ENCODE results near the gene CEMP1.

CEMP1 gene

DNA sequence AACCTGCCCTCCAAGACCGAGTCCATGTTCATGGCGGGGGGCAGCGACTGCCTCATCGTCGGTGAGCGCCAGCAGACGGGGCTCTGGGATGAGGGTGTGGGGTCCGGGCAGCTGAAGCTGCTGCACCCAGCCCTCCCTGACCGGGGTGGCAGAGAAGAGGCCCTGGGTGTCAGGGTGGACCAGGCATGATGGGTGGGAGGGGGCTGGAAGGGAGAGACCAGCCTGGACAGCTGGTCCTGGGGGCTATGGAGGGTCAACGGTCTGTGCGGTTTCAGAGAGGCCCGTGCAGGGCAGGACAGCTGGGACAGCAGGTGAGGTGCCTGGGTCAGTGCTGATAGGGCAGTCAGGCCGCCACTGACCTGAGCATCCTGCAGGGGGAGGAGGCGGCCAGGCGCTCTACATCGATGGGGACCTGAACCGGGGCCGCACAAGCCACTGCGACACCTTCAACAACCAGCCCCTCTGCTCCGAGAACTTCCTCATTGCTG lies 30.7 kb downstream of the CEMP1 start:
- no peak for DNase-seq

DNA sequence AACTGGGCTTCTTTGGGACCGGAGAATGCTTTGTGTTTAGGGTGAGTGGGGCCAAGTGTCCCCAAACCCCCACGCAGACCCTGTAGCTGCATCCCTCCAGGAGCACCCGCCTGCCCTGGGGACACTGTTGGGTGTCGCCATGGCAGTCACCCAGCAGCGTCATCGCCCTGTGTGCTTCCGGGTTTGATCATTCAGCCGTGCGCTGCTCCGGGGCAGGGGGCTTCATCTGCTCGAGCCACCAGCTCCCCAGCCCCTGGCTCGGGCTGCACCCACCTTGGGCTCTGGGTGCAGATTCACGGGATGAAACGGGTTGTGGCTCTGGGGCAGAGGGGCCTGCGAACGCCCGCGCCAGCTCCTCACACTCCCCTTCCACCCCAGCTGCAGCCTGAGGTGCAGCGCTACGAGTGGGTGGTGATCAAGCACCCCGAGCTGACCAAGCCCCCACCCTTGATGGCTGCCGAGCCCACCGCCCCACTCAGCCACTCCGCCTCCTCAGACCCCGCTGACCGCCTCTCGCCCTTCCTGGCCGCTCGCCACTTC lies 31.2 kb downstream of the CEMP1 start:
- DNase-seq, result no peak

DNA sequence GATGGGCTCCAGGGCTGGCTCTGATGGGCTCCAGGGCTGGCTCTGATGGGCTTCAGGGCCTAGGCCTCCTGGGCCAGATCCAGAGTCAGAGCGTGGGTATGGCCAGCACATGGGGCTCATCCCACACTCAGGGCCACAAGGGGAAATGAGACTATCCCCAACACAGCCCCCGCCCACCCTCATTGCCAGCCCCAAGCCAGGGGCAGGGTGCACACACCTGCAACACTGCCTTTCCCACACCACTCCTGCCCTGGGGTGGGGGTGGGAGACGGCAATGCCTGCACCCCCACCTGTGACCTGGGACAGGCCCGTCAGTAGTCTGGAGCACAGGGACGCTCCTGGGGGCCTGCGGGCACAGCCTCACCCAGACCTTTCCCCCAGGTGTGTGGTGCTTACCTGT lies 31.8 kb downstream of the CEMP1 start:
- no peak for DNase-seq

DNA sequence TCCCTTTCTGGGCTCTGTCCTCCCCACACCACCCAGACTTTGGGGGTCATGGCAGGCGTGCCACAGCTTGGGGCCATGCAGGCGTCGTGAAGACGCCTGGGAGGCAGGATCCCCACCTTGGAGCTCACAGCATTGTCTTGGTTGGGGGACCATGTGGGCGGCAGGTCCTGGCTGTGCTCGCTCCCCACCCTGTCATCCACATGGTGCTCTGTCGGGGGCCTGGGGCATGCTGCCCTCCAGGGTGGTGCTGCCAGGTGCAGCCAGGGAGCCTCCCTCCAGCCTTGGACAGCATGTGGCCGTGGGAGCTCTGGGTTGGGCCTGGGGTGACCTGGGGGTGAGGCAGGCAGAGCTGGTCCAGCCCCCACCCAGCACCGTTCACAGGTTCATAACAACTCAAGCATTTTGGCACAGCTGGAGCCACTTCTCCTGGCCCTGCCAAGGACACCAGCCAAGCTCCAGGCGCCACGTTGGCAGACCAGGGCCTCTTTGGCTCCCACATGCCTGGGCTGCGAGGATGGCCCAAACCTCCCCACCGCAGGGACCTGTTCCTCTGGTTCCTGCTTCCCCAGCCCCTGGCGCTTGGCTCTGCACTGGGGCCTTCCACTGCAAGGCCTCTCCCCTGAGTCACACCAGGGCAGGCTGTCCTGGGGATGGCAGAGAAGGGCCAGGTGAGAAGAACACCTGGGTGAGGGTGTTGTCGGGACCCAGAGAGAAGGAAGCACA lies 32.5 kb downstream of the CEMP1 start:
- DNase-seq, result no peak

DNA sequence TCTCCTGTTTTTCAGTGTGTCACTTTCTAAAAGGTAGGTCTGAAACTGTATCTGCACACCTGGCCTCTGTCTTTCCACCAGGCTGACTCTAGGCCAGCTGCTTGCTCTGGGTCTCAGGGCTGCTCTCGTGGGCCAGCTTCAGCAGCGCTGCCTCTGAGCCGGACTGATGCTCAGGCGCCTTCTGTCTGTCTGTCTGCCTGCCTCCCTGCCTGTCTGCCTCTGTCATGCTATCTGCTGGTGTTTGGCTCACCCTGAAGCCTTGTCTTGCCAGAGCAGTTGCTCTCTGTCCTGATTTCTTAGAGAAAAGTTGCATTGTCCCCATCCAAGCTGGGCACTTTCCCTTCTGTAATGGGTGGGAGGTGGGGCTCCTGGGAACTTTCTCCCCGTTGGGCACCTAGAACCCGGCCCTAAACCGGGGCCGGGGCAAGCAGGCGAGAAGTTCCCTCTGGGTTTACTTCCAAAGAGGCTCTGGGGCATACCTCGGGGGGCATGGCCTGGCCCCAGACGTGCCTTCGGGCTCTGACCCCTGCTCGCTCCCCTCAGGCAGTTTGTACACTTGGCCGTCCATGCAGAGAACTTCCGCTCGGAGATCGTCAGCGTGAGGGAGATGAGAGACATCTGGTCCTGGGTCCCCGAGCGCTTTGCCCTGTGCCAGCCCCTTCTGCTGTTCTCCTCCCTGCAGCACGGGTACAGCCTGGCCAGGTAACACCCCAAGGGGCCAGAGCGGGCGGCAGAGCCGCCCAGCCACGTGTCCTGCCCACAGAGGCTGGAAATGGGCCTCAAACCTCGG lies 33.3 kb downstream of the CEMP1 start:
- no peak for DNase-seq

DNA sequence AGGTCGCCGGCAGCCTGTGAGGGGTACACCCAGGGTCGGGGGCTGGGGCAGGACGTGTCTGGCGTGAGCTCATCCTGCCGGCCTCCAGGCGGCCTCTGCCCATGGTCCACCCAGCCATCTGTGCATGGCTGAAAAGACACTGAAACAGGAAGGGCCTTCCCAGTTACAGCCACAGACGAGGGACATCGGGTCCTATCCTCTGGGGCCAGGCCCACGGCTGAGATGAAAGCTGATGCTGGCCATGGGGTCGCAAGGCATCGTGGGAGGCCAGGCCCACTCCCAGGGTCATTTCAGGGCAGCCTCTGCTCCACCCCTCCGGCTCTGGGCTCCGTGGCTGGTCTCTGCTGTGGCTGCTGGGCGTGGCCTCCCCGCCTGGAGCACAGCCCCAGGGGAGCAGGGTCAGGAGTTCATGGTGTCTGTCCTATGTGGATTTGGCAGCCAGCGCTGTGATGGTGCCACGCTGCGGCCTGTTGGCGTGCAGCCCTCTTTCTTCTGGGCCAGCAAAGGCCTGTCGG lies 34.0 kb downstream of the CEMP1 start:
- no peak for DNase-seq

DNA sequence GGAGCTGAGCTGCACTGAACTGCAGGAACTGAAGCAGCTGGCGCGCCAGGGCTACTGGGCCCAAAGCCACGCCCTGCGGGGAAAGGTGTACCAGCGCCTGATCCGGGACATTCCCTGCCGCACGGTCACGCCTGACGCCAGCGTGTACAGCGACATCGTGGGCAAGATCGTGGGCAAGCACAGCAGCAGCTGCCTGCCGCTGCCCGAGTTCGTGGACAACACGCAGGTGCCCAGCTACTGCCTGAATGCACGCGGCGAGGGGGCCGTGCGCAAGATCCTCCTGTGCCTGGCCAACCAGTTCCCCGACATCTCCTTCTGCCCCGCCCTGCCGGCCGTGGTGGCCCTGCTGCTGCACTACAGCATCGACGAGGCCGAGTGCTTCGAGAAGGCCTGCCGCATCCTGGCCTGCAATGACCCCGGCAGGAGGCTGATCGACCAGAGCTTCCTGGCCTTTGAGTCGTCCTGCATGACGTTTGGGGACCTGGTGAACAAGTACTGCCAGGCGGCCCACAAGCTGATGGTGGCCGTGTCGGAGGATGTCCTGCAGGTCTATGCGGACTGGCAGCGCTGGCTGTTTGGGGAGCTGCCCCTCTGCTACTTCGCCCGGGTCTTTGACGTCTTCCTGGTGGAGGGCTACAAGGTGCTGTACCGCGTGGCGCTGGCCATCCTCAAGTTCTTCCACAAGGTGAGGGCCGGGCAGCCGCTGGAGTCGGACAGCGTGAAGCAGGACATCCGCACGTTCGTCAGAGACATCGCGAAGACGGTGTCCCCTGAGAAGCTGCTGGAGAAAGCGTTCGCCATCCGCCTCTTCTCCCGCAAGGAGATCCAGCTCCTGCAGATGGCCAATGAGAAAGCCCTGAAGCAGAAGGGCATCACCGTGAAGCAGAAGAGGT lies 34.7 kb downstream of the CEMP1 start:
- DNase-seq, result no peak

DNA sequence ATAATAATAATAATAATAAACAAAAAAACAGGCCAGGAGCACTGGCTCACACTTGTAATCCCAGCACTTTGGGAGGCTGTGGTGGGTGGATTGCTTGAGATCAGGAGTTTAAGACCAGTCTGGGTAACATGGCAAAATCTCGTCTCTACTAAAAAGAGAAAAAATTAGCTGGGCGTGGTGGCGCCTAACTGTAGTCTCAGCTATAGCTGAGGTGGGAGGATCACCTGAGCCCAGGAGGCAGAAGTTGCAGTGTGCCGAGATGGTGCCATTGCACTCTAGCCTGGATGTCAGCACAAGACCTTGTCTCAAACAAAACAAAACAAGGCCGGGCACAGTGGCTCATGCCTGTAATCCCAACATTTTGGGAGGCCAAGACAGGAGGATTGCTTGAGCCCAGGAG lies 36.2 kb downstream of the CEMP1 start:
- no peak for DNase-seq

DNA sequence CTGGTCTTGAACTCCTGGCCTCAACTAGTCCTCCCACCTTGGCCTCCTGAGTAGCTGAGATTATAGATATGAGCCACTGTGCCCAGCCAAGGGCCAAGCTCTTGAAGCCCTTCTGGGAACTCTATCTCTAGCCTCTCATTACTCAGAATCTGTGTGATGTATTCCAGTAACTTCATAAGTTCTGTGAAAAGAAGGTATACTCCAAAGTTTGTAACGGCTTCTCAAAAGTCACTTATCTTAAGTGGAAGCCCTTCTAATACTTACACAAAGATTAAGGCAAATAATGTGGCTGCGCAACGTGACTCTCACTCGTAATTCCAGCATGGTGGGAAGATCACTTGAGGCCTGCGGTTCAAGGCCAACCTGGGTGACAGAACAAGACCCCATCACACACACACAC lies 36.6 kb downstream of the CEMP1 start:
- no peak for DNase-seq

DNA sequence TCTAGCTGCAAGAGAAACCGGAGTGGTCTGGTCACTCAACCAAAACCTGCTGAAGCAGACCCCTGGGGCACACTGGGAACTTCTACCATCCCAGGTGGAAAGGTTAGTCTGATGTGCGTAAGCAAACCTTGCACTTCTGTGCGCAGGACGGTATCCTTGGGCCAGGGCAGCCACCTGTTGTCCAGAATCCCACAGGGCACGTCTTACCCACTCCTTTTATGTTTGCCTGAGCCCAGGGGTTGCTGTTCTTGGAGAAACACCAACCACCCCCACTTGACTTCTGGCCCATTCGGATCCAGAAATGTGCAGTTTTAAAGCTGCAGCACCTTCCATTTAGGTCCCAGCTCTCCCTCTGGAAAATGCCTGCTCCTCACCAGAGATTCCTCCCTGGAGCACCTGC lies 37.6 kb downstream of the CEMP1 start:
- no peak for DNase-seq

DNA sequence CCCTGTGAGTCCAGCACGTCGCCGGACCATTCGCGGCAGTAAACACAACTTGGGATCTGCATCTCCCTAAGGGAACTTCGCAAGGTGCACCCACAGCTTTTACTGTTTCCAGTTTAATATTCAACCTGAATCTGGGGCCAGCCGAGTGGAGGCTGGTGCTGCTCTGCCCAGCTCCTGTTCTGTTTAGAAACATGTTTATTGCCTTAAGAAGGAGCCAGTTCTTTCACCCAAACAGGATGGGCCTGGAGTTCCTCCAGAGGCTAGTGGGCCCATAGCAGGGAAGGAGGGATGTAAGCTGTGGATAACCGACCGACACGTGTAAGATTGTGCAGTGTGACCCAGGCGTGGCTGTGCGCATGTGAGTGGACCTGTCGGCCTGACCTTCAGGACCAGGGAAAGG lies 38.9 kb downstream of the CEMP1 start:
- DNase-seq, result no peak

DNA sequence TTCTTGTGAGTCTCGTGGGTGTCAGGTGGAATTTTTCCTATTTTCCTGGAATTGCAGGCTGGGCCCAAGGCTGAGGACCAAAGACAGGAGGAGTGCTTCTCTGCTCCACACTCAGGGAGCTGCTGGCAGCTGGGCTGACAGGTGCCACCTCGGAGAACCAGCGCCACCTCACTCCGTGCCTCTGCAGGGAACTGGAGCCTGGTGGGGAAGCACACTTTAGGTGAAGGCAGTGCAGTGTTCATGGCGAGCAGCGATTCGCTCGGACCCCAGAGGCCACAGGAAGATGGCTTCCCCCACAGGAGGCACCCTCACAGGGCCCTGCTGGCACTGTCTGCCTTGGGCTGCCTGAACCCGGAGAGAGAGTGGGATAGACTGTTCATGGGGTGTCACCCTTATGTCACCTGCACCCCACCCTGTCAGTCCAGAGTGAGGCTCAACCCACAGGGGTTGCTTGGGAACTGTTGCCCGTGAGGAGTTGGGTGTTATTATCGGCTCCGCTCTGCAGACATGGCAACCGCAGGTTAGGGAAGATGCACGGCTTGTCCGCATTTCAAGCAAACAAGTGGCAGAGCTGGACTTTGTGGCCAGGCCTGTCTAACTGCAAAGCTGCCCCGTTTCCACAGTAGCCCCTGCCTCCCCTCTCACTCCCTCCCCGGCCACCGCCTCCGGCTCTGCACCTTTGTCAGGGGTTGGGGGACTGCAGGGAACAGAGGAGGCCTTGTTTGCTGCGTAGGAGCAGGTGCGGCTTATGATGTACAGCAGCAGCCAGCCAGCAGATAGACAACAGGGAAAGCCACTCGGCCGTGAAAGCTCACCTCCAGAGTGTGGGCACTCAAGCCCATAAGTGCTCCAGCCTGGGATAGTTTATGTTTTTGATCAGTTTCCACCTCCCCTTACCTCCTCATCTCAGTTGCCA lies 40.8 kb downstream of the CEMP1 start:
- DNase-seq, result no peak

DNA sequence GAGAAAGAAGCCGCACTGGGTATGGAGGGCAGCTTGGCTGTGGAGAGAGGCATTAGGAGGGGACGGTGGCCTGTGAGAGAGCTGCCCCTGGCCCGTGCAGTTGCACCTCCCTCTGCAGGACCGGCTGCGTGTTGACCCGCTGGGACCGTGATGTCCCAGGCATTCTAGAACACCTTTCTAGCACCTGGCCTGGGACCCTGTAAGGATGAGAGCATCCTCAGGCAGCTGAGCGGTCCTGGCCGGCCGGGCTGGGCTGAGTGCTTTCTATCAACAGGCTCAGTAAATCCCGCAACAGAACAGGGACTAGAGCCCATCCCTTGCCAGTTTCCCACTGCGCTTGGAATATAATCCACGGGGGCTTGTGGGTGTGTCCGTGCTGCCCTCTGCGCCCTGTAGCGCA lies 41.6 kb downstream of the CEMP1 start:
- no peak for DNase-seq

DNA sequence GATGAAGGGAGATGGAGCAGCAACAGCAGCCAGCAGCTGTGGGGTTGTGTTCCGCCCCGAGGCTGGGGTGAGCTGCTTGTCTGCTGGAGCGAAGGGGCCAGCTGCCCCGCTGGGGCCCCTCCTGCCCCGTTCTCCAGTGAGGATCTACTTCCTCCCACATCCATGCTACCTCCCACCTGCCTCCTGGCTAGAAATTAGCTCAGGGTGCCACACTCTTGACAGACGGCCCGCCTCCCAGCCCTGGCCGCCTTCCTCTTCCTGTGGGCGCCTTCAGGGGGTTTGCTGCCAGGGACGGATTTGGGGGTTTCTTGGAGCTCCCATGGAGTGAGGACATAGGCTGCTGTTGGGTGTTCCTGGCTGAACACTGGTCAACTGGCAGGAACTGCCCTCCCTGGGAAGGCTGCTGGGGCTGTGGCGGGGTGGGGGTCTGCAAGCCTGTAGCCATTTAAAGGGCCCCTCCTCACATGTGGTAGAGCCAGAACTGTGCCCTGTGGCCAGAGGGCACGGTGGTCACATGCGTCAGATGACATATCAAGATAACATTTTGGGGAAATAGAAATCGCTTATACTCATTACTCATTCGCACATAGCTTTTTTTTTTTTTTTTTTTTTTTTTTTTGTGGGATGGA lies 43.2 kb downstream of the CEMP1 start:
- DNase-seq, result no peak

DNA sequence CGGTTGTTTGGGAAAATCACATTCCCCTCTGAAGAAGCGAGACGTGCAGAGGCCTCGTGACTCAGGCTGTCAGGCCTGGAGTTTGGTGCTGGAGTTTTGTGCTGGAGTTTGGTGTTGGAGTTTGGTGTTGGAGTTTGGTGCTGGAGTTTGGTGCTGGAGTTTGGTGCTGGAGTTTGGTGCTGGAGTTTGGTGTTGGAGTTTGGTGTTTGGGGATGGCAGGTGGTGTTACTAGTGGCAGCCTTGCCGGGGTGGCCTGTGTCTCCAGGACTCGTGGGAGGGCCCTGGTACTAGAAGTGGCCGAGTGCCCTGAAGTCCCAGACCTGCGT lies 43.7 kb downstream of the CEMP1 start:
- DNase-seq, result no peak

DNA sequence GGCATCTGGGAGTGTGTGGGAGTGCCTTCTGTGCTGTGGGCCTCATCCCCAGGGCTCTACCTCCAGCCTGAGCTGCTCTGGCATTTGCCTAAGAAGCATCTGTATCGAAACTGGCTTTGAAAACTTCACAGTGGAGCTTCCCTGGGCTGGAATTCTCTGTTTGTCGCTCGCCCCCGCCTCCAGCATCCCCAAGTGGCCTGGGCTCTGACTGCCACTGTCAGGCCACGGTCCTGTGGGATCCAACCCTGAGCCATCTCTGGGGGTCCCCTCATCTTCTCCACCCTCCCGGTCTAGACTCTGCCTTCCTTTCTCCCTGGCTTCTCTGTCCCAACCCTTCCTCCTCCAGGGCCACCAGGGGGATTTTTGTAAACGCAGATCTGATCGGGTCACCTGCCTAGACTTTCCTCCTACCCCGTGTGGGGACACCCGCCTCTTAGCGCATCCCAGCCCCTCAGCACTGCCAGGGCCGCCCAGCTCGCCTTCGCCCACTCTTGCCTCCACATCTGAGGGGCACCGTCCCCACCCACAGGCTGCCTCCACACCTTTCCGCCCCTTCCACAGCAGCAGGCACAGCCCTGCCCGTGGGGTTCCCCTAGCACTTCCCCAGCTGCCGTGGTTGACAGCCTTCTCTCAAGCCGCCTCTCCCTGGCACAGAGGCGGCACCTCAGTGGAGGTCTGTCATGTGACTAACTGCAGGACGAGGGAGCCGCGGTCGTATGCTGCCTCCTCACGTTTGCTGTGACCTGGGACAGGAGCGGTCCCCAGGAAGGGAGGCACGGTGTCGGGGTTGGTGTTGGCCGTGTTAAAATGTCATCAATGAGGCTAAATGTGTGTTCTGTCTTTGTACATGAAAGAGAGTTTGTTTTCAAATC lies 44.3 kb downstream of the CEMP1 start:
- DNase-seq, result no peak

DNA sequence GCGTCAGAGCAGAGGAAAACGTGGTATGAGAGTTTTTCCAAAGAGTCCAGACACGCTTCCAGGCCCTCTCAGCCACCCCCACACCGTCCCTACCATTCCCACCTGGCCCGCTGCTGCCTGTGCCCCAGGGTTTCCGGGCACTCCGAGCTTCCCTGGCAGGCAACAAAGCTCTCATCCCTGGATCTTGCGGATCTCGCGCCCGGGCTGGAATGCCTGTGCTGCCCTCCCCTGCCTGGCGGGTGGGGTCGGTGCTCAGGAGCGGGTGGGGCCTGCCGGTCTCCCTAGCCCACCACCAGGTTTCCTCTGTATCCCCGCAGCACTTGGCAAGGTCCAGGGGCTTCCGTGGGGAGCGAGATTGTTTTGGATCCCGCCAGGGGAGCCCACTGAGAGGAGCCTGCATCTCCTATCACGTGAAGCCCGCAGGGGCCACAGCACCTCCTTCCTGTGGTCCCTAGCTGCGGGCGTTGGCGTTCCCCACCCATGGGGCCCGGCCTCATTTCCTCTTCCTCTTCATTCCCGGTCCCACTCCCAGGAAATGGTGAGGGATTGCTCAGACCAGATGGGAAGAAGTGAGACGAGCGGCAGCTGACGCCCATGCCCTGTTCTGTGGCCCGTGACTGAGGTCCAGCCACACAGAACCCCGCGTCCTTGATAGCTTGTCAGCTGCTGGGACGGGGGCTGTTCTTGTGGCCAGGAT lies 45.2 kb downstream of the CEMP1 start:
- DNase-seq, result no peak

DNA sequence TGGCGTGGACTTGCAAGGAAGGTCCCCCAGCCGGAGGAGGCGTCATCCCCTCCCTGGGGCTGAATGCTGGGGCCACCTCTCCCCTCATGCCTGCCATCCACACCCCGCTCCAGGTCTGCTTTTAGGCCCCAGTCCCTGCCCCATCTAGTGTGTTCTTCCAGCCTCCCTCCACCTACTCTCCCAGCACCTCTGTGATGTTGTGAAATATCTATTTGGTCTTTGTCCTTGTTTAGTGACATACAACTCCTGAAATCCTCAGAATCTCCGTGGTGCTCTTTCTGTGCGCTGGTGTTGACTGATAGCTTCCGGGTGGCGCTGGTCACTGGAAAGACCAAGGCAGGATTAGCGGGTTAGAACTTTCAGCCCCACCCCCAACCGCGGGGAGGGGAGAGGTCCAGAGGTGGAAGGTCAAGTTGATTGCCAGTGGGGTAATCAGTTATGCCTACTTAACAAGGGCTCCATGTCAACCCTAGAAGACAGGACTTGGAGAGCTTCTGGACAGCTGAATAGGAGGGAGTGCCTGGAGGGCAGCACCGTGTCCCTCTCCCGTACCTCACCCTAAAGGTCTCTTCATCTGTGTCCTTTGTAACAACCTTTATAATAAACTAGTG lies 46.2 kb downstream of the CEMP1 start:
- DNase-seq, result no peak
